Measurements from ENCODE around the gene MPP3.
"Not testable (repeated sequence)": the region's sequence is repeated elsewhere in the genome, so short reads cannot be mapped to it uniquely, and the experiment has no call there.

The MPP3 gene

GRCh38 chr17:43832976-43833829 is at the start of gene MPP3:
MPP3 (minus strand) TSS chr17:43833146; CDS start chr17:43831906, 1,240 bp downstream.
- DNase-seq (ENCODE audit: low spot score): peak; percentile 46
- FAIRE-seq: no peak

GRCh38 chr17:43881758-43882505 is 49.0 kb upstream of the MPP3 start:
- FAIRE-seq (no peak), DNase-seq (ENCODE audit: low spot score) (no peak)

- no peak for FAIRE-seq
- no peak for DNase-seq (ENCODE audit: low spot score)
These were observed 48.2 kb upstream of the MPP3 start for GRCh38 chr17:43881181-43881580.

DNA sequence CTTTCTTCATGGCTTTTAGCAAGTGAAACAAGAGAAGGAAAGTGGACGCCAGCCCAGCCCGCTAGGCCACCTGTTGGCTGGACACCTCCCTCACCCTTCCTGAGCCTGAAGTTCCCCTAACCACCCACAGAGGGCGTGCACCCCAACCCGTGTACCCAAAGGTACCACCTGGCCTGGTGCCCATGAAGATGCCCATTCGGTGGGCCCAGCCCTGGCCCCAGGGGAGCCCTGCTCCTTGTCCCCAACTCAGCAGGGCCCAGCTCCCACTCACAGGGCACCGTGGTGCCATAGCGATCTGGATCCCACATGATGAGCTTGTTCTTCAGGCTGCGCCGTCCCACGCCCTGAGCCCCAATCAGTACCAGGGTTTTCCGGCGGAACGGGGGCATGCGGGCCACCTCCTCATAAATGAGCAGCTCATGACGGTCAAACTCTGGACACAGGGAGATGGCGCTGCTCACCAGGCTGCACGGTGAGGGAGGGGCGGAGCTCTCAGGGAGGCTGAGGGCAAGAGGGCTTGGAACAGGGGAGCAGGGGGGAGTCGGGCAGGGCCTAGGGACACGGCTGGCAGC is 47.6 kb upstream of the MPP3 start:
- FAIRE-seq (no peak), DNase-seq (ENCODE audit: low spot score) (no peak)

DNA sequence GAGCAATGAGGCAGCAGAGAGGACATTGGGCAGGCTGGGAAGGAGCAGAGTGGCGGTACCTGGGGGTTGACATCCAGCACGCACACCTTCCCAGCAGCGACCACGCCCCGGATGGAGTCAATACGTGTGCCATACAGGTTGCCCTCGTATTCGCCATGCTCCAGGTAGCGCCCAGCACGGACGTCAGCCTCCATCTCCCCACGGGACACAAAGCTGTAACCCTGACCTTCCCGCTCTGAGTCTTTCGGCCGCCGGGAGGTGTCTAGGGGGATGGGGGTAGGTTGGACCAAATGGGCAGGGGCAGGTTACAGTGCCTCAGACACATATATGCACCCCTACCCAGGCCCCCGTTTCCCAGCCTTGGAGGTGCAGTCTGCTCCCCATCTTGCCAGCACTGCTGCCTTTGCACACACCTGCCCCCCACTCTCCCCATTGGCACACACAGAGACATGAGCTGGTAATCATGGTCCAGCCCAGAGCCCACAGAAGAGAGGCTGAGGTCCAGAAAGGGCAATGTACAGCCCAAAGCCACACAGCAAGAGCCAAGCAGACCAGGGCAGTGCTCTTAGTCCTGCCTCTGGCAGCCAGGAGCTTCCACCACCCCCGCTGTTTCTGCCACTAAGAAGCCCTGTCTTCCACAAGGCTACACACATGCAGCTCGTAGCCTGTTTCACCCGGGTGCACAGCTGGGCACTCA is 46.9 kb upstream of the MPP3 start:
- DNase-seq (ENCODE audit: low spot score) (no peak), FAIRE-seq (no peak)

DNA sequence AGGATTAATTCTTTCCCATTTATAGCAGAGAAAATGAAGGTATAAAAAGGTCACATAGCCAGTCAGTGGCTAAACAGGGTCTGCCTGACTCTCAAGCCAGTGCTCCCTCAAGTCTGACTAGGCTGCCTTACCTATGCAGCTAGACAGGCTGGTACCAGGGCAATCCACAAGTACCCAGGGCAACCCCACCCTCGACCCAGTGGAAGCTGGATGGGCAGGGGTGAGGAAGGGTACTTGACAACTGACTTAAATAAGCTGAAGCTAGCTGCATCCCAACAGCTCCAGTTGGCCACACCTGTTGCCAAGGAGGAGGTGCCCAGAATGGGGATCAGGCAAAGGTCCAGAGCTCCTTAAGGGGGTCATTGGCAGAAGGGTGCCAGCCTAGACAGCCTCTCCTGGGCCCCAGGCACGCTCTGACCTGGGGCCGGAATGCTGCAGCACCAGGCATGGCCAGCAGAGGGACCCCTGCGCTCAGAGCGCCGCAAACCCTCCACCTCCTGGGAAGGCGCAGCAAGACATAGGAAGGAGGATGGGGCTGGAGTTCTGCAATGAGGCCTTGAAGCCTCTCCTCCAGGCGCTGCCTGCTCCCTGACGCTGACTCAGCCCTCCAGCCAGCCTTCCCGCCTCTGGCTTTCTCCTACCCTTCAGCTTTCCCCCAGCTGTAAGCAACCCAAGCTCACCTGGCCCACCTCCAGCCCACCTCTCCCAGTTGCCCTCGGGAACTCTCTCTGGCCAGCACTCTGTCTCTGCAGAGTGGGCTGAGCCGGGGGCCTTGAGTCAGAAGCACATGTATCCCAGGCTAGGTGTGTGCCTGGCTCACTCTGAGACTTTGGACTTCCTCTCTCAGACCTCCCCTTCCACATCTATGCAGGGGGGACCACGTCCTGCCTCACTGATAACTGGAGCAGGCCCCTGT is 45.6 kb upstream of the MPP3 start:
- FAIRE-seq: no peak
- peak; percentile 71 for DNase-seq (ENCODE audit: low spot score)

DNA sequence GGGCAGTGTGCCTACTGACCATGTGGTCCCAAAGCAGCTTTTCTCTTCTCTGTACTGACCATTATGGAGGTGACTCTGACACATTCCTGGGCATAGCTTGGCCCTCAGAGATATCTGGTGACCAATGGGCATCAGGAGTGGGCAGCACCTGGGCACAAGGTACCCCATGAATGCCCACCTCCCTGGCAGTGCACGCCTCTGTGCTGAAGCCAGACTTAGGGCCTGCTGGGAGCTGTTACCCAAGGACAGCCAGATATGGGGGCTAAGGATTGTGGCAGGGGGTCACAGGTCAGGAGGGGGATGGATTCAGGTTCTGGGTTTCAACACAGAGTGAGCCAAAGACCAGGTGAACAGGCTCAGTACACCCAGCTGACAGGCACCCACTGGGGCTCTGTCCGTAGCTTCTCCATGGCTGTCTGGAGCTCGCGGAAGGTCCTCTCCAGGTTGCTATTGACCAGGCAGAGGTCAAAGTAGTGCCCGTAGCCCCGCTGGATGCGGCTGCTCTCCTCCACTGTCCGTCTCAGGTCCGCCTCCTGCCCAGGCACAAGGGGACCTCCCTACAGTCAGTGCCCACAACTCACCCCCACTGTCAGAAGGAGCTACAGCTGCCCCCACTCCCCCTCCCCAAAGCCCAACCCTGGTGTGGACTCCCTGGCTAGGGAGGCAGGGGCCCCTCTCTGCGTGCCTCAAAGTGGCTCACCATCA is 44.7 kb upstream of the MPP3 start:
- no peak for FAIRE-seq

GRCh38 chr17:43877031-43877430 is 44.1 kb upstream of the MPP3 start:
- no peak for FAIRE-seq
- no peak for DNase-seq (ENCODE audit: low spot score)

More for the DNA sequence above, 44.7 kb upstream of the MPP3 start:
- no peak for DNase-seq (ENCODE audit: low spot score)

DNA sequence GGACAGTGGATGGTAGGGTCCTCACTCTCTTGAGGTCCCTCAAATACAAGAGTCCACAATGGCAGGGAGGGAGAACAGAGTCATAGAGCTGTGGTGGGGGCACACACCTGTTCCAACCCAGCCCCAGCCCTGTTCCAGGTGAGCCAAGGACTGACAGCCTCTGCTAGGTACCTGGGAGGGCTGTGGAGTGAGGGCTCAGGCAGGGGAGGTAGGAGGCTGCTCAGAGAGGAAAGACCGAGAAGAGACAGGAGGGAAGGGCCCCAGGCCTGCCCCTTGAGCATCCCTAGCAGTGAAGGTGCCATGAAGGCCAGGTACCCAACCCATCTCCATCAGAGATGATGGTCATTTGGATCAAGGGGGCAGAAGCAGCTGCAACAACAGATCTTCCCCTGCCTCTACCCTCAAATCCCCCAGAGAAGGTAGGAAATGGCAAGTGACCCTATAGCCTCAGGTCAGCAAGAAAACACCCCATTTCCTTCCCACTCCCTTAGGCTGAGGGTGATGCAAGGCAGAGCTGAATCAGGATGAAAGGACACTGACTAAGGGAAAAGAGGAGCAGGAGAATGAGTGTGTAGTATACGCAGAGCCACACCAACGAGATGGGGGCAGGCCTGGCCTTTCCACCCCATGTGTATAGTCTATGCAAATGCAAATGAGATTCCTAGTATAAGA is 42.7 kb upstream of the MPP3 start:
- no peak for FAIRE-seq

GRCh38 chr17:43874293-43874692 is 41.3 kb upstream of the MPP3 start:
- DNase-seq (ENCODE audit: low spot score) (no peak), FAIRE-seq (no peak)

More for the DNA sequence above, 42.7 kb upstream of the MPP3 start:
- DNase-seq (ENCODE audit: low spot score): no peak

DNA sequence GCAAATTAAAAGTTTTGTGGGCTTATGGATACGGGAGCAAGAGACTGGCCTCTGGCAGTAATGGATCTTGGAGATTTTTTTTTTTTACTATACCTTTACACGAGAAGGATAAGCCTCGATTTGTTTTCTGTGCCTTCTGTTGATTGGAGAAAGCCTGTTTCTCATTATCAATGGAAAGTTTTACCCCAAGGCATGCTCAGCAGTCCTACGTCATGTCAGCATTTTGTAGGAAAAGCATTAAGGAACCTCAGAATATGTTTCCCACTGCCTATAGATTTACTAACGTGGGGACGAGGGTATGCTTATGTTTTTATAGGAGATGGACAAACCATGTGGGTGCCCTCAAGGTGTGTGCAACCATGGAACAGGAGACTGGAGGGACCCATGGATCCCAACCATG is 40.9 kb upstream of the MPP3 start:
- FAIRE-seq (no peak), DNase-seq (ENCODE audit: low spot score) (no peak)

GRCh38 chr17:43873091-43873490 is 40.1 kb upstream of the MPP3 start:
- DNase-seq (ENCODE audit: low spot score) (no peak), FAIRE-seq (no peak)

DNA sequence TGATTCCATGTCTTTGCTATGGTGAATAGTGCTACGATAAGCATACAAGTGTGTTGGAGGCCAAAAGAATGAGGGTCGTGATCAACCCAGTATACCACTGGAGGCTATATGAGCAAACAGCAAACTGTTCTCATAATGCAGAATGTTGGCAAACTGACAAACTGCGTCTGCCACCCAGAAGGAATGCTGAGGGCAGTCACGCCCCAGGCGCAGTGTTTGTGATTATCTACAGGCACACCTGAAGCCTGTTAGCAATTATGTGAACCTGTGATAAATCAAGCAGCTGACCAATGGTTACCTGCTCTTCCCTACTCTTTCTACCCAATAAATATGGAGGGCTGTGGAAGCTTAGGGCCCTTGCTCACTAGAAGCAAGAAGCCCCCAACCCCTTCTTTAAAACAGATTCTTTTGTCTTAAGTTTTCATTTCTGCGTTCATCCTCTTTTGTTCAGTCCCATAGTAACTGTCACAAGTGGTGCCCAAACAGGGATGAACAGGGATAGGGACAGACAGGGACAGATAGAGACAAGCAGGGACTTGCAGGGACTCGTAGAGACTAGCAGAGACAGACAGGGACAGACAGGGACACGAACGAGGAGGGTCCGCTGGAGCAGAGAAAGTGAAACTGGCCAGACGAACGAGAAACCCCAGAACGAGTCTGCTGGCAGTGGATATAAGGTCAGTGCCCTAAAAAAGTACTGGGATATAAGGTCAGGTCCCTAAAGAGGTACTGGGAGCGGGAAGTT is 39.2 kb upstream of the MPP3 start:
- FAIRE-seq: no peak
- no peak for DNase-seq (ENCODE audit: low spot score)

DNA sequence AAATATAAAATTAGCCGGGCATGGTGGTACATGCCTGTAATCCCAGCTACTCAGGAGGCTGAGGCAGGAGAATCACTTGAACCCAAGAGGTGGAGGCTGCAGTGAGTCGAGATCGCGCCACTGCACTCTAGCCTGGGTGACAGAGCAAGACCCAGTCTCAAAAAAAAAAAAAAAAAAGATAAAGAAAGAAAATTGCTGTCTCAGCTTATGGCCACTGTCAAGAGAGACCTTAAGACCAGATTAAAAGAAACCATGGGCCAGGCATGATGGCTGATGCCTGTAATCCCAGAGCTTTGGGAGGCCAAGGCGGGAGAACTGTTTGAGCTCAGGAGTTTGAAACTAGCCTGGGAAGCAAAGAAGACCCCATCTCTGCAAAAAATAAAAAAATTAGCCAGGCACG is 36.1 kb upstream of the MPP3 start:
- FAIRE-seq; DNase-seq (ENCODE audit: low spot score): not testable (repeated sequence)

DNA sequence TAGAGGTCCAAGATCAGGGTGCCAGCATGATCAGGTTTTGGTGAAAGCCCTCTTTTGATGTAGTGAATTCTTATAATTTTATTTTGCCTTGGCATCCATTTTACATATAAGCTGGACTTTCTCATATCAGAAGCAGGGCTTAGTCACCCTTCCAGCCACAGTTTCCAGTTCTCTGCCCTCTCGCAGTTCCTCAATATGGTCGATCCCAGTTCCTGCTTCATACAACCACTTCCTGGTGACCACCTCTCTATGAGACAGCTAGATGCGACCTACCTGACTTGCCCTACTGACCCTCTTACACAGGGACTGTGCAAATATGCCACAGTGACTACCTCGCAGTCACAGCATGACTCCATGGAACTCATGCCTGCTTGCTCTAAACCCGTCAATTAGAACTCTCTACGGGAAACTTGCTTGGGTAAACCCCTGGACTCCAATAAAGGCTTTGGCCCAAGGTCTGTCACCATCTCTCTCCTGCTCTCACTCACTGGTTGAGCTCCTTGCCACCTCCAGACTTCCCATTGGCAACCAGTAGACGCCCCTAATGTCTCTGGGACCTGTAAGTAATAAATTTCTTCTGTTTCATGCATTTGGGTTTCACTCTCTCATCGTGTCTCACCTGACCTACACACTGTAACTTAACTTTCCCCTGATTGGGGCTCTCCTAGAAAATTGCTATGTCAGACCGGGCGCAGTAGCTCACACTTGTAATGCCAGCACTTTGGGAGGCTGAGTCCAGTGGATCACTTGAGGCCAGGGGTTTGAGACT is 35.5 kb upstream of the MPP3 start:
- no peak for FAIRE-seq

GRCh38 chr17:43864161-43864984 is 31.4 kb upstream of the MPP3 start:
- DNase-seq (ENCODE audit: low spot score): no peak
- no peak for FAIRE-seq

More for the DNA sequence above, 35.5 kb upstream of the MPP3 start:
- no peak for DNase-seq (ENCODE audit: low spot score)

GRCh38 chr17:43861960-43862359 is 29.0 kb upstream of the MPP3 start:
- DNase-seq (ENCODE audit: low spot score) (no peak), FAIRE-seq (no peak)
